ENCODE measurements around the gene BCKDHA. TPM values are rescaled to one million over a fixed set of nuclear protein-coding genes. Genes with fewer than 3 reads are reported as not detected.
A peak's percentile ranks its signal among the peaks of the same experiment; 100 is the strongest.

BCKDHA gene
- total and polyA plus RNA-seq, 4 donors: 19.7 to 54.5 (median 39.0) TPM

DNA sequence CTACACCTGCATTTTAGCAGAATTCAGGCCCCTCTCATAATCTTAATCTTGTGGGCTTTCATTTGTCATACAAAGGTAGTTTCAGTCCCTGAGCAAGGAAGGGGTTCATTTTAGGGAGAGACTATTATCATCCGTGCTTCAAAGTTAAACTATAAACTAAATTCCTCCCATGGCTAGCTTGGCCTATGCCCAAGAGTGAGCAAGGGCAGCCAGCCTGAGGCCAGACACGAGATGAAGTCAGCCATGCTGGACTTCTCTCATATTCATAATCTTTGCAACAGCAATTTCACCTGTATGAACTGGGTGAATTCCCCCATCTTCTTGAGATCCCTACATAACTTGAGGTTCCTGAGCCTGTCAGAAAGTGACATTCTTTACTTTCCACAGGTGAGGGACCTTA, 58.3 kb downstream of the BCKDHA start:
- no peak for TF ChIP-seq CTCF (IDR thresholded peaks at IDR 0.05; ENCODE audit: control extremely low read depth, extremely low read depth)
- H3K4me3 ChIP-seq: no peak overlapping the region
- ATAC-seq (ENCODE audit: insufficient read depth, low FRiP score) (no peak), DNase-seq (no peak)
- H3K36me3 ChIP-seq (ENCODE audit: control insufficient read depth in 4 of 4, insufficient read depth in 4 of 4, low read length in 4 of 4): no peaks in the 10 kb centered on the region
- H3K27ac ChIP-seq (ENCODE audit: low read depth in 1 of 2, low read length in 1 of 2): peak overlapping the region in 1 of 2 donors; percentile 60
- no peak overlapping the region for H3K9ac ChIP-seq (ENCODE audit: insufficient read depth in 1 of 2, low read length in 2 of 2)
- peaks cover 0 to 2% (median 0%) of the 10 kb centered on the region in 3 donors for H3K27me3 ChIP-seq (ENCODE audit: control insufficient read depth in 3 of 3, insufficient read depth in 3 of 3, low read length in 2 of 3)
- H3K9me3 ChIP-seq (ENCODE audit: control insufficient read depth in 4 of 4, insufficient read depth in 3 of 4, low read length in 3 of 4): no peaks in the 10 kb centered on the region
- peaks cover 0 to 11% (median 3%) of the 10 kb centered on the region in 5 donors for H3K4me1 ChIP-seq (ENCODE audit: control insufficient read depth in 5 of 5, insufficient read depth in 5 of 5, low read length in 5 of 5)
- WGBS, 2 donors: 35 to 52% methylated on average over 2 of the region's 2 CpGs

- ATAC-seq (ENCODE audit: insufficient read depth, low FRiP score) (no peak), DNase-seq (peak in 2 of 3 donors; percentile 66 to 85)
- H3K27ac ChIP-seq (ENCODE audit: low read depth in 1 of 2, low read length in 1 of 2): peak overlapping the region; percentile 45 to 73
- whole genome bisulfite sequencing, 2 donors: 18 to 37% methylated on average over 7 of the region's 7 CpGs
- H3K27me3 ChIP-seq (ENCODE audit: control insufficient read depth in 3 of 3, insufficient read depth in 3 of 3, low read length in 2 of 3): peaks cover 0 to 2% (median 0%) of the 10 kb centered on the region in 3 donors
- H3K4me3 ChIP-seq: no peak overlapping the region
- H3K9me3 ChIP-seq (ENCODE audit: control insufficient read depth in 4 of 4, insufficient read depth in 3 of 4, low read length in 3 of 4): no peaks in the 10 kb centered on the region
- no peak overlapping the region for H3K9ac ChIP-seq (ENCODE audit: insufficient read depth in 1 of 2, low read length in 2 of 2)
- peaks cover 0 to 11% (median 3%) of the 10 kb centered on the region in 5 donors for H3K4me1 ChIP-seq (ENCODE audit: control insufficient read depth in 5 of 5, insufficient read depth in 5 of 5, low read length in 5 of 5)
- no peak for TF ChIP-seq CTCF (IDR thresholded peaks at IDR 0.05; ENCODE audit: control extremely low read depth, extremely low read depth)
- no peaks in the 10 kb centered on the region for H3K36me3 ChIP-seq (ENCODE audit: control insufficient read depth in 4 of 4, insufficient read depth in 4 of 4, low read length in 4 of 4)
Observed at GRCh38 chr19:41456342-41456918, 58.8 kb downstream of the BCKDHA start.

GRCh38 chr19:41457241-41457640, 59.6 kb downstream of the BCKDHA start:
- no peak for TF ChIP-seq CTCF (IDR thresholded peaks at IDR 0.05; ENCODE audit: control extremely low read depth, extremely low read depth)
- H3K9me3 ChIP-seq (ENCODE audit: control insufficient read depth in 4 of 4, insufficient read depth in 3 of 4, low read length in 3 of 4): no peaks in the 10 kb centered on the region
- no peak overlapping the region for H3K4me3 ChIP-seq
- H3K4me1 ChIP-seq (ENCODE audit: control insufficient read depth in 5 of 5, insufficient read depth in 5 of 5, low read length in 5 of 5): peaks cover 0 to 11% (median 3%) of the 10 kb centered on the region in 5 donors
- H3K27ac ChIP-seq (ENCODE audit: low read depth in 1 of 2, low read length in 1 of 2): peak overlapping the region in 1 of 2 donors; percentile 45
- peaks cover 0 to 2% (median 0%) of the 10 kb centered on the region in 3 donors for H3K27me3 ChIP-seq (ENCODE audit: control insufficient read depth in 3 of 3, insufficient read depth in 3 of 3, low read length in 2 of 3)
- ATAC-seq (ENCODE audit: insufficient read depth, low FRiP score) (no peak), DNase-seq (no peak)
- 43% methylated on average over 1 of the region's 1 CpG; no CpG with 5 or more reads in 1 of the 2 donors for WGBS, 2 donors
- no peaks in the 10 kb centered on the region for H3K36me3 ChIP-seq (ENCODE audit: control insufficient read depth in 4 of 4, insufficient read depth in 4 of 4, low read length in 4 of 4)
- no peak overlapping the region for H3K9ac ChIP-seq (ENCODE audit: insufficient read depth in 1 of 2, low read length in 2 of 2)
